ACHN (cell line): ENCODE data around the gene EEPD1.

Experiments used
- DNase-seq: peaks from one replicate; pipeline ENCODE4 v3.0.0-alpha.2; 2015
- in situ Hi-C: cut with HindIII; loops from 2 replicates; pipeline ENCODE4 v1.10.0; 2017; ENCODE audit warnings: low sequenced_read_pairs, low pct_ligation_motif_present, low pct_unique_long_range_greater_than_20kb

The EEPD1 gene

GRCh38 chr7:36204929-36205635 lies 52.0 kb downstream of the EEPD1 start:
- no peak for DNase-seq
- in situ Hi-C loops: no loop called here

- in situ Hi-C loops: no loop called here
- no peak for DNase-seq
Observed at GRCh38 chr7:36205803-36206202, 52.7 kb downstream of the EEPD1 start.

DNA sequence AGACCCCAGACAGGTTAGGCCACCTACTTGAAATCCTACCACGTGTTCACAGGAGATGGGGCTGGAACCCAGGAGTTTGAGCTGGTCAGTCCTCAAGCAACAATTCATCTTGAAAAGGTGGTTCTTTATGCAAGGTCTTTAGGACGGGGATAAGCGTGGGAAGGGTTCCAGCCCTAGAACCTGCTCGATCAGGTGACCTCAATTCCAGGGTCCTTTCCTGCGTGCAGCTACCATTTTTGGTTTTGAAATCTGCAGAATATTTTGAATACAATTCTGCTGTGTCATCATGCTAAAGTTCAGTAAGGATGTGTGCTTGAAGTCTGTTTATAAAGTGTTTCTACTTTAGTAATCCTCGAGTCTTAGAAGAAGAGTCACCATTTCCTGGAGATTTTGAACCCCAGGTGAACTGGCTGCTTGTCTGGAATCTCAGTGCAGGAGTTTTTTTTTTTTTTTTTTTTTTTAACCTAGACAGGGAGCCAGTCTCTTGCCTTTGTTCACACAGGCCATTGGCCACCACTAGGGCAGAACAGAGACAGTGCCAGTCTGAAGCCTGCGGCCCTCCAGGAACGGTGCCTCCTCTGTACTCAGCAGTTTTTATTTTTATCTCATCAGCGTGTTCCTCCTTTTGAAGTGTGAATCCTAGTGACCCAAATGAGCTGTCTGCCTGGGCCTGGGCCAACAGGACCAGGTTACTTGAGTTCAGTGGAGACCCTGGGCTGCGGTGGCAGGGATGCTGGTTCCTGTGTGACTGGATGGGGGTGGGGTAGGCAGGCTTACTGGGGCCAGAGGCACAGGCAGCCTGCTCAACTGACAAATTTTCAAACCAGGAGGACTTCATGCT lies 54.6 kb downstream of the EEPD1 start:
- in situ Hi-C loops: no loop called here
- peak; percentile 11 for DNase-seq

DNA sequence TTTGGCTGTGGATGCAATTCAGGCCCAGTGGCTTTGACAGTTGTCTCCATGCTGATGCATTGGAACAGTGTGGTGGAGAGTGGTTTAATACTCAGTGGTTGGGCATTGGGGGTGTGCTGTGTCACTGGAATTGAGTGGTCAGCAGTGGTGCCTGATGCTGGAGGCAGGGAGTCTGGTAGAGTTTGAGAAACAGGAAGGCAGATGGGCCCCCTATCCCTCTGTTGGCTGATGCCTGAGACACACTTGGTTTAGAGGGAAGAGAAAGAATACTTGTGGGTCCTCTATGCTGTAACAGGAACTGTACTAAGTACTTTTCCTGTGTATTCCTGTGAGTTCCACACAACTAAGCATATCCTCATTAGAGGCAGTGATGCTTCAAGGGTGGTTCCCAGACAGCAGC lies 55.4 kb downstream of the EEPD1 start:
- in situ Hi-C loops: no loop called here
- DNase-seq: no peak

DNA sequence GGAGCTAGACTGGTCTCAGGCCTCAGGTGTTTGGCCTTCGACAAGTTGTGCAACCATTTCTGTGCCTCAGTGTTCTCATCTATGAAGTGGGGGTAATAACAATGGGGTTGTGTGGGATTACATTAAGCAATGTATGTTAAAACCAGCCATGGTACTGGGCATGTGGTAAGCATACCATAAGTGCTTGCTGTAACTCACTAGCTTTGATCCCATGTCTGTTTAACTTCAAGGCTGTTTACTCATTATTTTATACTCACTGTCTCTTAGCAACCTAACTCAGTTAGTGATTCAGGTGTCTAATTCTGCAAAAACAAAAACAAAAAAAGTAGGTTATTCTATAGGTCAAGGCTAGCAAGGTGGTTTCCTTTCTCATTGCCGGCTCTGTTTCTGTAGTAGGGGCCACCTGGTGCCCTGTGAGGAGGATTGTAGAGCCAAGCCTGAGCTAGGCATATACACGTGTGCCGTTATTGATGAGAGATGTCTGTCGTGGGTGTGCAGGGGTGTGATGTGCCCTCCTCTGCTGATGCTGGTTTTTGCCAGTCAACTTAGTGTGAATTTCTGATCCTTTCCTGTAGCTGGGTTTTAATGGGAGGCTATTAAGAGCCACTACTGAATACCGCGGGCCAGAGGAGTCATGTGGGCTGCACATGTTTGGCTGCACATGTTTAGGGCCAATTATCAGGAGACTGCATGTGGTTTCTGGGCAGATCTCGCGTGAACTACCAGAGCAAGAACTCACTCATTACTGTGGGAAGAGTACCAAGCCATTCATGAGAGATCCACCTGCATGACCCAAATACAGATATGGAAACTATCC lies 56.2 kb downstream of the EEPD1 start:
- in situ Hi-C loops: no loop called here

DNA sequence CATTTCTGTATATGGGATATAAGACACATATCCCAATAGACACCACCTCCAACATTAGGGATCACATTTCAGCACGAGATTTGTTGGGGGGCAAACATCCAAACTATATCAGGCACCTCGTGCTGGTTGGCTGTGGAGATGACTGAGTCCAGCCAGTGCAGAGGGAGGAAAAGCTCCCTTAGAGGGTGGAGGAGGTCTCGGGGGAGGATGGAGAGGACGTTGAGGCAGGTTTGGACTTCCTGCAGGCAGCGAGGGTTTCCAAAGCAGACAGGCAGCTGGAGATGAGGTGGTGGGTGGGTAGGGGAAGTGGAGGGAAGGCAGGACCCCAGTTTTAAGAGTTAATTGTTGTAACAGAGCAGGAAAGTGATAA lies 56.7 kb downstream of the EEPD1 start:
- in situ Hi-C loops: no loop called here
- no peak for DNase-seq

More for the DNA sequence above, 56.2 kb downstream of the EEPD1 start:
- DNase-seq: no peak

- in situ Hi-C loops: no loop called here
- no peak for DNase-seq
Observed at GRCh38 chr7:36210291-36210922, 57.4 kb downstream of the EEPD1 start.

- in situ Hi-C loops: no loop called here
- no peak for DNase-seq
Observed at GRCh38 chr7:36214608-36215456, 61.8 kb downstream of the EEPD1 start.

GRCh38 chr7:36215457-36215765 lies 62.4 kb downstream of the EEPD1 start:
- in situ Hi-C loops: no loop called here
- no peak for DNase-seq

DNA sequence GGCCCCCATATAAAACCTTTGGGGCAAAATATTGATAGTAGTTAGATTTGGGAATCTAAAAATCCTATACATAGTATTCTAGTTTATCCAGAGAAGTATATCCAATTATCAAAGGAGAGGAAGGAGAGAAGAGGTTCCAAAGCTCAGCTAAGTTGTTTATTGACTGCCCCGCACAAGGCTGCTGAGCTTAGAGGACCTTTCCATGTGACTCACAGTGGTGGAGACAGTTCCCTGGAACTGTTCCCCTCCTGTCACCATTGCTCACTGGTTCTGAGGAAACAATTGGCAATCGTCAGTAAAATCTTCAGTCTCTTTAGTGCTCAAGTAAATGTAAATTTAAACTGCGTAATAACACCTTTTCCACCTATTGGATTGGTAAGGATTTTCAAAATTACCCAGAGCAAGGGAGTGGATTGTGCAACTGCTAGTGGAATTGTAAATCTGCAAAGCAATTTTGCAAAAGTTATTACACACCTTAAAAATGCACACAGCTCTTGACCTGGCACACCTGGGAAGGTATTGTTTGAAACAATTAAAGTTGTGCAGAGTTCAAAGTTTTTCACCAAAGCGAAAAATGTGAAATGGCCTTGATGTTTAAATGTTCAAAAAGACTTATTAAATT lies 63.1 kb downstream of the EEPD1 start:
- in situ Hi-C loops: no loop called here
- DNase-seq: no peak

- in situ Hi-C loops: no loop called here
- no peak for DNase-seq
Observed at GRCh38 chr7:36217211-36217960, 64.3 kb downstream of the EEPD1 start.

GRCh38 chr7:36217961-36218284 lies 64.9 kb downstream of the EEPD1 start:
- no peak for DNase-seq

DNA sequence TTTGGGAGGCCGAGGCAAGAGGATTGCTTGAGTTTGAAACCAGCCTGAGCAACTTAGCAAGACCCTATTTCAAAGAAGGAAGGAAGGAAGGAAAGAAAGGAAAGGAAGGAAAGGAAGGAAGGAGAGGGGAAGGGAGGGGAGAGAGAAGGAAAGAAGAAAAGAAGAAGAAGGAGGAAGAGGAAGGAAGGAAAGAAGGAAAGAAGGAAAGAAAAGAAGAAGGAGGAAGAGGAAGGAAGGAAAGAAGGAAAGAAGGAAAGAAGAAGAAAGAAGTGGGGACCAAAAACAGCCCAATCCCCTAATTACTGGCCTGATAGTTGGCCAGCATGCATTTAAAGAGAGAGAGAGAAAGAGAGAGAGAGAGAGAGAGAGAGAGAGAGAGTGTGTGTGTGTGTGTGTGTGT lies 66.4 kb downstream of the EEPD1 start:
- no peak for DNase-seq

More at GRCh38 chr7:36217961-36218284, 64.9 kb downstream of the EEPD1 start:
- in situ Hi-C loops: no loop called here

DNA sequence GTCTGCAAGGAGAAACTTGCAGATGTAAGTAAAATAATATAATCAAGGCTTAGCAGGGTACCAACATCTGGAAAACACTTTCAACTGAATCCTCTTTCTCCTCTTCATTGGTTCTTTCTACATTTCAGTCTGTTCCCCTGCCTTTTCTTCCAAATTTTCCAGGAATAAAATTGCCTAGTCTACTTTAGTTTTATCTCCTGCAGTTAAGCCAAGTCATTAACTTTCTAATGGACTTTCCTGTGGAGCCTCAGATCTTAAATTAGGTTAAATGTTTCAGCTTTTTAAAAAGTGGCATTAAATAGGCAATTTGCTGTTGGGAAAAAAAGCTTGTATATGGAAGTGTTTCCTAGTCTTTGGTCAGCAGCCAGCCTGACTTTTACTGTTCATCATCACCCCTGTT lies 70.8 kb downstream of the EEPD1 start:
- no peak for DNase-seq
- in situ Hi-C loops: no loop called here

More for the DNA sequence above, 66.4 kb downstream of the EEPD1 start:
- in situ Hi-C loops: no loop called here

GRCh38 chr7:36224934-36225858 lies 72.1 kb downstream of the EEPD1 start:
- no peak for DNase-seq
- in situ Hi-C loops: no loop called here

GRCh38 chr7:36226151-36226550 lies 73.1 kb downstream of the EEPD1 start:
- in situ Hi-C loops: no loop called here

More at GRCh38 chr7:36226151-36226550, 73.1 kb downstream of the EEPD1 start:
- no peak for DNase-seq
